Stimulated activated CD8-positive, alpha-beta memory T cell treated with anti-CD3 and anti-CD28 coated beads, Interleukin-2, amount 100 ng/mL, for 1 hour (primary cell): Measurements from ENCODE around the gene MS4A12.
"Not testable (repeated sequence)": the region's sequence is repeated elsewhere in the genome, so short reads cannot be mapped to it uniquely, and the experiment has no call there.

Source experiments
- DNase-seq, 2 donors: peaks; one replicate each; pipeline ENCODE4 v3.0.0-alpha.2; 2020; ENCODE audit warnings: low read depth in 2 of 2

Gene MS4A12

GRCh38 chr11:60492488-60493009 is at the start of gene MS4A12:
TSS of gene MS4A12 (plus strand) at chr11:60492778. CDS start at chr11:60497319, 4,541 bp downstream.
- DNase-seq = no peak

- no peak for DNase-seq
Measured at GRCh38 chr11:60447070-60447469, 45.5 kb upstream of the MS4A12 start.

- no peak for DNase-seq
Measured at GRCh38 chr11:60447846-60448245, 44.7 kb upstream of the MS4A12 start.

GRCh38 chr11:60451185-60451584 is 41.4 kb upstream of the MS4A12 start:
- DNase-seq = not testable (repeated sequence)

- DNase-seq = no peak
Measured at GRCh38 chr11:60454212-60454611, 38.4 kb upstream of the MS4A12 start.

- DNase-seq = no peak
Measured at GRCh38 chr11:60455531-60456042, 37.0 kb upstream of the MS4A12 start, which contains the start of gene MS4A1. TSS of gene MS4A1 (plus strand) at chr11:60455847. CDS start at chr11:60462375, 6,528 bp downstream.

- DNase-seq = no peak
Measured at GRCh38 chr11:60457576-60457975, 35.0 kb upstream of the MS4A12 start.

GRCh38 chr11:60459345-60459744 is 33.2 kb upstream of the MS4A12 start:
- no peak for DNase-seq

- no peak for DNase-seq
Measured at GRCh38 chr11:60468829-60469228, 23.7 kb upstream of the MS4A12 start.

- no peak for DNase-seq
Measured at GRCh38 chr11:60469723-60470122, 22.9 kb upstream of the MS4A12 start.

- no peak for DNase-seq
Measured at GRCh38 chr11:60477035-60477445, 15.5 kb upstream of the MS4A12 start.

GRCh38 chr11:60482361-60482760 is 10.2 kb upstream of the MS4A12 start:
- DNase-seq = no peak

- no peak for DNase-seq
Measured at GRCh38 chr11:60485987-60486386, 6.6 kb upstream of the MS4A12 start.

- no peak for DNase-seq
Measured at GRCh38 chr11:60493454-60493853, 876 bp downstream of the MS4A12 start.

- no peak for DNase-seq
Measured at GRCh38 chr11:60498399-60498798, 5.8 kb downstream of the MS4A12 start.

- DNase-seq = no peak
Measured at GRCh38 chr11:60498853-60499252, 6.3 kb downstream of the MS4A12 start.

GRCh38 chr11:60500276-60500910 is 7.8 kb downstream of the MS4A12 start:
- DNase-seq = no peak

- DNase-seq = no peak
Measured at GRCh38 chr11:60502221-60502775, 9.7 kb downstream of the MS4A12 start.

GRCh38 chr11:60504219-60504905 is 11.8 kb downstream of the MS4A12 start:
- no peak for DNase-seq

GRCh38 chr11:60509609-60510008 is 17.0 kb downstream of the MS4A12 start:
- not testable (repeated sequence) for DNase-seq

GRCh38 chr11:60510209-60510608 is 17.6 kb downstream of the MS4A12 start:
- not testable (repeated sequence) for DNase-seq

- DNase-seq = no peak
Measured at GRCh38 chr11:60511393-60511792, 18.8 kb downstream of the MS4A12 start.
